COLO668 (cell line): ENCODE measurements around the gene DCUN1D2.

ENCODE experiments used
- DNase-seq: peaks from one replicate; lab custom pipeline; 2025; ENCODE audit not compliant: unreplicated experiment; lab: John Stamatoyannopoulos, UW

Gene DCUN1D2

DNA sequence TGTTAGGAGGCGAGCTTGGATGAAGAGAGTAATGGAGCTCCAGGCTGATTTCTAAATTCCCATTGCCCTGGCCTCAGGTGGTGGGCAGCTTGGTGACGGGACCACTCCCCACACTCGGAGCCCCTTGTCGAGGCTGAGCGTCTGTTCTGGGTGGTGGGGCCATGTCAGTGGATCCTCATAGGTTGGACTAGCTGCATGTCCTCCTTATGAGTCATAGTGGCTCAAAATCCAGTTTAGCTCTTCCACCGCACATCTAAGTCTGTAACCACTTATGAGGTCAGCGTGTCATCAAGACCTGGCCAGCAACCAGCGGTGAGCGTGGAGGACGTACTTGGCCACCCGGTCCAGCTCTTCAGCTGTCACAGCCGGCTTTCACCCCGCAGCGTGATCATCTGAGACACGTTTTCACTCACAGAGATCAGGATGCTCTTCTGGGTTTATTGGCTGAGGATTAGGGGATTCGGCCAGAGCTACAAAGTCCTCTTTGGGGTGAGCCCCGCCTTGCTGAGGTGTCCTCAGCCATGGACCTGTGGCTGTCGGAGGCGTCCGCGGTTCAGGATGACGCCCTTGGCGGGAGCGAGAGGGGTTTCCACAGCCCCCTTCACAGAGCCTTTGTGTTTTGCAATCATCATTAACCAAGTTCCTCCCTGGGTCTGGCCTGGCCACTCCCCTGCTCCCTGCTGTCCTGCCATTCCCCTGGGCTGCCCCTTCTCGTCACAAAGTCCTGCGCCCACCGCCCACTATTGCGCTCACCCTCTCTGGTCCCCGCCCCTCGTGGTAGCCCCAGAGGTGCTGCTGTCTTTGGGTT is 79.1 kb downstream of the DCUN1D2 start:
- DNase-seq = no peak

- DNase-seq = no peak
Measured at GRCh38 chr13:113410472-113411201, 79.9 kb downstream of the DCUN1D2 start.

- DNase-seq = no peak
Measured at GRCh38 chr13:113408562-113408961, 81.9 kb downstream of the DCUN1D2 start.

DNA sequence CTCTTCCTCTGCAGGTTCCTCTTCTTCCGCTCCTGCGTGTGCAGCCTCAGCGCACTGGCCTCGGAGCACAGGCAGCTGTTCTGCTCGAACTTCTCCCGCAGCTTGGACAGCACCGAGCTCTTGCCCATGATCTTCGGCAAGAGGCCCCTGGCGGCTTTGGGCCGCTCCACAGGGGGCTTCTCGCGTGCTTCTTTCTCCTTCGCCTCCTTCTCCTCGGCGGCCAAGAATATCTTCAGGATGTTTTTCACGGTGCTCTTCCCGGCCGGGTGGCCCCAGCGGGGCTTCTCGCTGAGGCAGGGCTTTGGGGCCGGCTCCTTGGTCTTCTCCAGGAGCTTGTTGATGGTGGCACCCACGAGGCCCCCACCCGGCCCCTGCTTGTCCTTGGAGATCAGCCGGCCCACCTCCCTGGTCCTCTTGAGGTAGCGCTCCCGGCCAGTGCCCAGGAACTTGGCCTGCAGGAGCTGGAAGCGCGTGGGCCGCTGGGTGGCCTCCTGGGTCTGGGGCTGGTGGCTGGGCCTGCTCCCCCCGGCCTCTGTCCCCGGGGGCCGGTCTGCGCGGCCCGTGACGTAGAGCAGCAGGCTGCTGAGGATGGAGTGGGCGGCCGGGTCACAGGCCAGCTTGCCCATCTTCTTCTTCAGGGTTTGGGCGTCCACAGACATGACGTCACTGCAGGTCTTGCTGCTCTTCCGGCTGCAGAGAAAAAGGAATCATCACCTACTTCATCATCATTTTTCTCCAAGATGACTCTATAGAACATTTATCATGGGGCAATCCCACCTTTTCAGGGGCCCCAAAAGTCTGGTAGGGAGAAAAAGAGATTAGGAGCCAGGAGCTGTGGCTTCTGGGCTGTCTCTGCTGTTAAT is 82.7 kb downstream of the DCUN1D2 start:
- no peak for DNase-seq

DNA sequence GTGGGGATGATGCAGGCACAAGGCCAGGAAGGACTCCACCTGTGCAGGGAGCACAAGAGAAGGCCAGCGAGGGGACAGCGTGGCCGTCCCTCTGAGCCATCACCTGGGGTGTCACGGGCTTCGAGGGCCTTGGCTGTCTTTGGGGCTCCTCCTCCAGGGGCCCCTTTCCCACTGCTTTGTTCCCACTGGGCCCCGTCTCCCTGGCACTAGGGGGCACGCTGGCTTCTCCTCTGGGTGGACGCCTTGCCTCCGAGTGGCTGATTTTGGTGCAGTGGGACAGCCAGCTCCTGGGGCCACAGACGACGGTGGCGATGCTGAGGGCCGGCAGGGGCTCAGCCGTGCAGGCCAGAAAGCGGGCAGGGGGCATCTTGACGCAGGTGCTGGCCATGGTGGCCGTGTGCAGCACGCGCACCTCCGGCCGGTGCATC is 83.4 kb downstream of the DCUN1D2 start:
- no peak for DNase-seq

- DNase-seq = no peak
Measured at GRCh38 chr13:113406321-113407102, 84.0 kb downstream of the DCUN1D2 start.
